Measurements from ENCODE around the gene DYSF.

The DYSF gene

DNA sequence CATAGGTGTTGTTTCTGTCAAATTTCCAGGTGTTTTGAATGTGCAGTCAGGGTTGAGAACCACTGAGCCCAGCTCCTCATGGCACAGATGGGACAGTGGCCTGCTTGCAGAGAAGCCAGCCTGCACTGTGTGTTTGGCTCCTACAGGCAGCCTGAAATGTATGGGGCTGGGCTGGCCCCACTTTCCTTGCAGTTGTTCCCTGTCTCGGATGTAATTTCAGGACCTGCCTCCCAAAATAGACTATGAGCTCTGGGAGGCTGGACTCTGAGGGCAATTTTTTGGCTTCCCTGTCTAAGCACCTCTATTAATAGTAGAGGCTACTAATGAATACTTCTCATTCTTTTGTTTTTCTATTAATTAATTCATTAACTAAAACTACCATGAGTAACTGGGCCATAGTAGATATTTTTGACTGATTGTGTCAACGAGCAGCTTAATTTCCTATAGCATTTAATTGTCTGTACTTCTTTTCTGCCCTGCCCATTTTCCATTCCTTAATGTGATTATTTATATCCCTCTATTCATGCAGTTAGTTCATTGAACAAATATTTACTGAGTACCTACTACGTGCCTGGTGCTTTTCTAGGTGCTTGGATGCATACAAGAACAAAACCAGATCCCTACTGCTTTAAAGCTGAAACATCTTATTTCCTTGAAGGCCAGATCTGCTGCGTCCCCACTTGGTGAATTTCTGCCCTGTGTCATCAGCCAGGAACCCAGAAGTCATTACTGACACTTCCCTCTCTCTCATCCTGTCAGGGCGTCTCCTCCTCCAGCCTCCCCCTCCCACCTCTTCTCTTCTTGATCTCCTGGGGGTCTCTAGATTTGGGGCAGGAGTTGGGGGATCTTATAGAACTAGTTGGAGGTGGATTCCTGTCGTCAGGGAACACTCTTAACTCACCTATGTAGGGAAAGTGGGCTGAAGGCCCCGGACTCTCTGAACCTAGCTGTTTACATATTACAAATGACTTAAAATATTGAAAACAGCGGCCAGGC is 16.3 kb downstream of the DYSF start:
- Histone ChIP-seq H3K9ac (ENCODE audit: low read length) (no peak overlapping the region), H3K27me3 (ENCODE audit: low read depth, low read length) (0 out of 2 replicates have a peak, but pooled peaks cover 7% of the 10 kb centered on the region), H3K27ac (ENCODE audit: low read length) (no peak overlapping the region), H3K4me2 (ENCODE audit: low read length) (no peak overlapping the region), H2AFZ (ENCODE audit: low read depth, low read length) (no peak overlapping the region), H3K4me1 (ENCODE audit: low read length) (peaks cover 10% of the 10 kb centered on the region), H3K4me3 (ENCODE audit: low read length) (no peak overlapping the region), H3K79me2 (ENCODE audit: low read length) (no peaks in the 10 kb centered on the region), H3K36me3 (replicated peaks; ENCODE audit: low read depth, low read length) (no peaks in the 10 kb centered on the region), H3K9me3 (ENCODE audit: insufficient read depth, low read length) (no peaks in the 10 kb centered on the region), H4K20me1 (ENCODE audit: insufficient read depth, low read length) (no peaks in the 10 kb centered on the region)
- no peak for TF ChIP-seq EZH2phosphoT487 (IDR thresholded peaks at IDR 0.05; ENCODE audit: low read depth)
- TF ChIP-seq, protein P1, sequence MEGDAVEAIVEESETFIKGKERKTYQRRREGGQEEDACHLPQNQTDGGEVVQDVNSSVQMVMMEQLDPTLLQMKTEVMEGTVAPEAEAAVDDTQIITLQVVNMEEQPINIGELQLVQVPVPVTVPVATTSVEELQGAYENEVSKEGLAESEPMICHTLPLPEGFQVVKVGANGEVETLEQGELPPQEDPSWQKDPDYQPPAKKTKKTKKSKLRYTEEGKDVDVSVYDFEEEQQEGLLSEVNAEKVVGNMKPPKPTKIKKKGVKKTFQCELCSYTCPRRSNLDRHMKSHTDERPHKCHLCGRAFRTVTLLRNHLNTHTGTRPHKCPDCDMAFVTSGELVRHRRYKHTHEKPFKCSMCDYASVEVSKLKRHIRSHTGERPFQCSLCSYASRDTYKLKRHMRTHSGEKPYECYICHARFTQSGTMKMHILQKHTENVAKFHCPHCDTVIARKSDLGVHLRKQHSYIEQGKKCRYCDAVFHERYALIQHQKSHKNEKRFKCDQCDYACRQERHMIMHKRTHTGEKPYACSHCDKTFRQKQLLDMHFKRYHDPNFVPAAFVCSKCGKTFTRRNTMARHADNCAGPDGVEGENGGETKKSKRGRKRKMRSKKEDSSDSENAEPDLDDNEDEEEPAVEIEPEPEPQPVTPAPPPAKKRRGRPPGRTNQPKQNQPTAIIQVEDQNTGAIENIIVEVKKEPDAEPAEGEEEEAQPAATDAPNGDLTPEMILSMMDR (IDR thresholded peaks at IDR 0.05; ENCODE audit: low read depth, low read length): no peak

DNA sequence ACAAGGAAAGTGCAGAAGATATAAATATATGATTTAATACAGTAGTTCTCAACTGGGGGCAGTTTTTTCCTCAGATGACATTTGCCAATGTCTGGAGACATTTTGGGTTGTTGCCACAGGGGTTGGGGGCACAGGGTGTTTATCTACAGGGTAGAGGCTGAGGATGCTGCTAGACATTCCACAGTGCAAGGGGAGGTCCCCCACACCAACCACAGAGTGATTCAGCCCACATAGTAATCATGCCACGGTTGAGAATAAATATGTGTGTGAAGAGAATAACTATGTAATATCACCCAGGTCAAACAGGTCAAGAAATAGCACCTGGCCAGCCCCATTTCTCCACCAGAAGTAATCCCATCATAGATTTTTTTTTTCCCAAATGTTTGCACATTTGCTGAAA is 17.9 kb downstream of the DYSF start:
- Histone ChIP-seq H3K36me3 (replicated peaks; ENCODE audit: low read depth, low read length) (no peaks in the 10 kb centered on the region), H3K4me3 (ENCODE audit: low read length) (no peak overlapping the region), H3K4me2 (ENCODE audit: low read length) (no peak overlapping the region), H3K9me3 (ENCODE audit: insufficient read depth, low read length) (no peaks in the 10 kb centered on the region), H2AFZ (ENCODE audit: low read depth, low read length) (no peak overlapping the region), H3K9ac (ENCODE audit: low read length) (no peak overlapping the region), H3K27ac (ENCODE audit: low read length) (no peak overlapping the region), H3K27me3 (ENCODE audit: low read depth, low read length) (0 out of 2 replicates have a peak, but pooled peaks cover 7% of the 10 kb centered on the region), H3K4me1 (ENCODE audit: low read length) (peaks cover 10% of the 10 kb centered on the region), H3K79me2 (ENCODE audit: low read length) (no peaks in the 10 kb centered on the region), H4K20me1 (ENCODE audit: insufficient read depth, low read length) (no peaks in the 10 kb centered on the region)
- no peak for TF ChIP-seq EZH2phosphoT487 (IDR thresholded peaks at IDR 0.05; ENCODE audit: low read depth)
- TF ChIP-seq, protein P1 (IDR thresholded peaks at IDR 0.05; ENCODE audit: low read depth, low read length): no peak

DNA sequence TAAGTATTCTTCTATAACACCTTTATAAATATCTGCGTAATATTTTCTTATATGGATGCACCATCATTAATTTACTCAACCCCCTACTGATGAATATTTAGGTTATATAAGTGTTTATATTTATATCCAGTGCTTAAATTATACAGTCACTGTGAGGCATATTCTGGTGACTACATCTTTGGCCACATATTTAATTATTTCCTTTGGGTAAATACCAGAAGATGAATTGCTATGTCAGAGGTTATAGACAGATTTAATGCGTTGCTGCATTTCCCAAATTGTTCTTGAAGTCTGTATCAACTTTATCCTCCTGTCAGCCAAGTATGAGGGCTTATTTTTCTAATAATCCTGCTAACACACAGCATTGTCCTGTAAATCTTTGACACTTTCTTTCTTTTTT is 18.7 kb downstream of the DYSF start:
- no peak for TF ChIP-seq EZH2phosphoT487 (IDR thresholded peaks at IDR 0.05; ENCODE audit: low read depth)
- TF ChIP-seq, protein P1 (IDR thresholded peaks at IDR 0.05; ENCODE audit: low read depth, low read length): no peak
- H4K20me1 ChIP-seq (ENCODE audit: insufficient read depth, low read length): no peaks in the 10 kb centered on the region
- H3K27me3 ChIP-seq (ENCODE audit: low read depth, low read length): 0 out of 2 replicates have a peak, but pooled peaks cover 7% of the 10 kb centered on the region
- H2AFZ ChIP-seq (ENCODE audit: low read depth, low read length): no peak overlapping the region
- H3K9me3 ChIP-seq (ENCODE audit: insufficient read depth, low read length): no peaks in the 10 kb centered on the region
- no peak overlapping the region for H3K4me2 ChIP-seq (ENCODE audit: low read length)
- peaks cover 10% of the 10 kb centered on the region for H3K4me1 ChIP-seq (ENCODE audit: low read length)
- no peak overlapping the region for H3K9ac ChIP-seq (ENCODE audit: low read length)
- no peak overlapping the region for H3K4me3 ChIP-seq (ENCODE audit: low read length)
- no peaks in the 10 kb centered on the region for H3K79me2 ChIP-seq (ENCODE audit: low read length)
- no peak overlapping the region for H3K27ac ChIP-seq (ENCODE audit: low read length)
- no peaks in the 10 kb centered on the region for H3K36me3 ChIP-seq (replicated peaks; ENCODE audit: low read depth, low read length)

DNA sequence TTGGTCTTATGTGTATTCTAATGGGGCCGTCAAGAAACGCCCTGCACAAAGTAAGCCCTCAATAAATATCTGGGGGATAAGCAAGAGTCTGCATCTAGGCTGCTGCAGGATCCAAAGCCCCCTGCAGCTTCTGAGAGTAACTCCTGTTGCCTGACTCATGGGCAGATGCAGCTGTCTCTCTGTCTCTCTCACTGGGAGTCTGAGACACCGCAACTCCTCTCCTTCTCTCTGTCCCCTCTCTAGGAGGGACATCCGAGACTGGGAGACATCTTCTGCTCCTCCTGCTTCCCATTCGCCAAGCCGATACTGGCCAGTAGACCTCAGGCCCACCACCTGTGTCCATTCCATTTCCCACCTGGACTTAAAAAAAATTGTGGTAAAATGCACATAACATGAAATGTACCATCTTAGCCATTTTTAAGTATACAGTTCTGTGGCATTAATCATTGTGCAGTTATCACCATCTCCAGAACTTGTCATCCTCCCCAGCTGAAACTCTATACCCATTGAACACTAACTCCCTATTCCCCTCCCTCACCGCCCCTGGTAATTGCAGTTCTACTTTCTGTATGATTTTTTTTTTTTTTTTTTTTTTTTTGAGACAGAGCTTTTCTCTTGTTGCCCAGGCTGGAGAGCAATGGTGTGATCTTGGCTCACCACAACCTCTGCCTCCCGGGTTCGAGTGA is 20.1 kb downstream of the DYSF start:
- Histone ChIP-seq H4K20me1 (ENCODE audit: insufficient read depth, low read length) (no peaks in the 10 kb centered on the region), H3K9ac (ENCODE audit: low read length) (no peak overlapping the region), H3K79me2 (ENCODE audit: low read length) (no peaks in the 10 kb centered on the region), H3K36me3 (replicated peaks; ENCODE audit: low read depth, low read length) (no peaks in the 10 kb centered on the region), H3K4me1 (ENCODE audit: low read length) (peaks cover 14% of the 10 kb centered on the region), H3K4me3 (ENCODE audit: low read length) (no peak overlapping the region), H3K9me3 (ENCODE audit: insufficient read depth, low read length) (no peaks in the 10 kb centered on the region), H3K4me2 (ENCODE audit: low read length) (peak overlapping the region; percentile 25; the same call in 1 of the 2 replicates), H3K27me3 (ENCODE audit: low read depth, low read length) (0 out of 2 replicates have a peak, but pooled peaks cover 7% of the 10 kb centered on the region), H3K27ac (ENCODE audit: low read length) (no peak overlapping the region), H2AFZ (ENCODE audit: low read depth, low read length) (no peak overlapping the region)
- no peak for TF ChIP-seq EZH2phosphoT487 (IDR thresholded peaks at IDR 0.05; ENCODE audit: low read depth)
- TF ChIP-seq, protein P1 (IDR thresholded peaks at IDR 0.05; ENCODE audit: low read depth, low read length): no peak
